ENCODE data around the gene MFSD2A.

Gene MFSD2A

DNA sequence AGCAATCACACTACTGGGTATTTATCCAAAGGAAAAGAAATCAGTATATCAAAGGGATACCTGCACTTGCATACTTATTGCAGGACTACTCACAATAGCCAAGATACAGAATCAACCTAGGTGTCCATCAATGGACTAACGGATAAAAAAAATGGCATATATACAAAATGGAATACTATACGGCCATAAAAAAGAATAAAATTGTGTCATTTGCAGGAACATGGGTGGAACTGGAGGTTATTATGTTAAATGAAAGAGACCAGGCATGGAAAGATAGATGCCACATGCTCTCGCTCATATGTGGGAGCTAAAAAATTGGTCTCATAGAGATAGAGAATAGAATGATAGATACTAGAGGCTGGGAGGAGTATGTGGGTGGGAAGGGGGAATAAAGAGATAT, 56.3 kb downstream of the MFSD2A start:
- in situ Hi-C loops (cut with HindIII; ENCODE audit: low pct_ligation_motif_present, low sequenced_read_pairs), result no loop called here
- DNase-seq, result no peak
- no peak overlapping the region for H3K27ac ChIP-seq
- TF ChIP-seq CTCF (IDR thresholded peaks at IDR 0.05; ENCODE audit: low read depth, low read length, missing control alignments), result no peak
- H3K27me3 ChIP-seq (replicated peaks), result no peaks in the 10 kb centered on the region
- H3K4me3 ChIP-seq (ENCODE audit: low read depth, low read length), result no peak overlapping the region
- no peaks in the 10 kb centered on the region for H3K36me3 ChIP-seq (replicated peaks)

GRCh38 chr1:40014253-40014706, 59.3 kb downstream of the MFSD2A start:
- Histone ChIP-seq H3K36me3 (replicated peaks) (no peaks in the 10 kb centered on the region), H3K4me3 (ENCODE audit: low read depth, low read length) (no peak overlapping the region), H3K27me3 (replicated peaks) (no peaks in the 10 kb centered on the region), H3K27ac (peak overlapping the region; percentile 72)
- no peak for DNase-seq
- in situ Hi-C loops (cut with HindIII; ENCODE audit: low pct_ligation_motif_present, low sequenced_read_pairs), result no loop called here
- TF ChIP-seq CTCF (IDR thresholded peaks at IDR 0.05; ENCODE audit: low read depth, low read length, missing control alignments), result no peak

DNA sequence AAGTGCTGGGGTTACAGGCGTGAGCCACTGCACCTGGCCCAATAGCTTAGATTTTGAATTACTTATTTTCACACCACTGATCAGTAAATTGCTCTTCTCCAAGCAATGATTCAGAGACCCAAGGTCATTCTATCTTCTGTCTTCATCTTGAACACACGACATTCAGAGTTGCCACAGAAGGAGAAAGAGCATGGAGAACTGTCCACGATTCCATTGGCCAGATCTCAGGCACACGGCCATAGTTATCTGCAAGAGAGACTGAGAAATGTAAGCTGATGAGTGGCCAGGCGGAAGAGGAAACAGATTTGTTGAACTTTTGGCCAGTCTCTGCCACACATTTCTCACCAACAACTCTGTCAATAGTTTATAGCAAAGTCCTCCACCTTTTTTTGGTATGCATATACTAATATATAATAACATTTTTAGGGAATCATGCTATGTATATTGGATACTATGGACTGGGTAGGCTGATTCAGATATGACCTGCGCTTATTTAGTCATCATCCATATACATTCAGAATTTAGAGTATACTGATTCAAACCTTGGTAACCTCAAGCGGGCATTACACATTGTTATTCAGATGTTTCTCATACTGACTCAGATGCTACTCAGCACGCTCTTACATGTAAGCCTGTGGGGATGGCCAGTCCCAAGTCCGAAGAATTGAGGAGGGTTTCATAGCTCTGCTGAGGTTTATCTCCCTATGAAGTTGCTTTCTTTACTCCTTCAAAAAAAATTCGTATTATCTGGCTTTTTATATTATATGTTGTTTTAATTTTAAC, 60.1 kb downstream of the MFSD2A start:
- Histone ChIP-seq H3K27ac (peak overlapping the region; percentile 72), H3K36me3 (replicated peaks) (no peaks in the 10 kb centered on the region), H3K4me3 (ENCODE audit: low read depth, low read length) (no peak overlapping the region), H3K27me3 (replicated peaks) (no peaks in the 10 kb centered on the region)
- peak; percentile 89 for DNase-seq
- no peak for TF ChIP-seq CTCF (IDR thresholded peaks at IDR 0.05; ENCODE audit: low read depth, low read length, missing control alignments)
- in situ Hi-C loops (cut with HindIII; ENCODE audit: low pct_ligation_motif_present, low sequenced_read_pairs), result no loop called here

- Histone ChIP-seq H3K27me3 (replicated peaks) (no peaks in the 10 kb centered on the region), H3K4me3 (ENCODE audit: low read depth, low read length) (no peak overlapping the region), H3K36me3 (replicated peaks) (no peaks in the 10 kb centered on the region), H3K27ac (no peak overlapping the region)
- no peak for DNase-seq
- peak; percentile 19 for TF ChIP-seq CTCF (IDR thresholded peaks at IDR 0.05; ENCODE audit: low read depth, low read length, missing control alignments)
- in situ Hi-C loops (cut with HindIII; ENCODE audit: low pct_ligation_motif_present, low sequenced_read_pairs), result no loop called here
Observed at GRCh38 chr1:40017951-40018575, 63.1 kb downstream of the MFSD2A start.
